Colonic mucosa (tissue), 4 donors: ENCODE measurements around the gene NIPAL1. TPM values are rescaled to one million over a fixed set of nuclear protein-coding genes. Genes with fewer than 3 reads are reported as not detected.

Experiments used
- DNase-seq: peaks from one replicate; pipeline ENCODE4 v3.0.0-alpha.2; 2020
- H3K27ac ChIP-seq: fragments of 200-600 bp; one replicate; pipeline ENCODE4 v1.8.0; 2021
- H3K27me3 ChIP-seq: fragments of 200-600 bp; one replicate; pipeline ENCODE4 v1.8.0; 2021
- H3K36me3 ChIP-seq: fragments of 200-600 bp; one replicate; pipeline ENCODE4 v1.8.0; 2021
- H3K4me1 ChIP-seq: fragments of 200-600 bp; one replicate; pipeline ENCODE4 v1.8.0; 2021; ENCODE audit warnings: mild to moderate bottlenecking
- H3K4me3 ChIP-seq: fragments of 200-600 bp; one replicate; pipeline ENCODE4 v1.8.0; 2021
- H3K9ac ChIP-seq, 2 donors: one replicate each; pipeline ENCODE4 v1.7.0; 2013; ENCODE audit warnings: control low read depth in 2 of 2, low read depth in 2 of 2, low read length in 2 of 2
- H3K9me3 ChIP-seq: fragments of 200-600 bp; one replicate; pipeline ENCODE4 v1.8.0; 2021
- CTCF ChIP-seq: fragments of 200-600 bp; IDR thresholded peaks from one replicate; pipeline ENCODE4 v1.8.0; 2022; ENCODE audit warnings: antibody characterized with exemption, mild to moderate bottlenecking
- intact Hi-C: fragments of 100-400 bp; cut with DNase I; formaldehyde crosslinking; loops from one replicate; pipeline ENCODE4 v1.14.1; 2022
- total RNA-seq, 2 donors: library from RNA; stranded (reverse); fragmentation: NEBNext Ultra II Directional in 1 of 2; extraction: Animal tissue kit (Norgen Biotek cat#: 25700) in 1 of 2; gene quantifications; one replicate each; pipeline ENCODE4 v1.2.1, GENCODE V29; 2021
- donor health status: healthy.
- donor health status: DM: no; HTN: no; CAD: no.
- donor health status: DM: no; HTN: no; CAD: no.

Gene NIPAL1
- total RNA-seq = 10 to 100 TPM; 38.7 to 47.9 TPM

- peak within 1 kb of the TSS; percentile 54 for H3K4me3 ChIP-seq
- no peaks in the 10 kb centered on the region for H3K27me3 ChIP-seq
- no peaks in the 10 kb centered on the region for H3K36me3 ChIP-seq
- no peaks in the 10 kb centered on the region for H3K9me3 ChIP-seq
- H3K4me1 ChIP-seq = no peaks in the 10 kb centered on the region
- intact Hi-C loops = no loop called here
- H3K27ac ChIP-seq = peak within 1 kb of the TSS; percentile 88
- no peak for TF ChIP-seq CTCF
- peak; percentile 93 for DNase-seq
- H3K9ac ChIP-seq = peak within 1 kb of the TSS; percentile 82 to 97
Observed at GRCh38 chr4:48016141-48017107, at the start of gene NIPAL1, which contains the start of gene CNGA1. Gene NIPAL1, plus strand, starts transcription at chr4:48016772. Its CDS starts 68 bp downstream, at chr4:48016840. Gene CNGA1, minus strand, starts transcription at chr4:48016681. Its CDS starts 63,992 bp downstream, at chr4:47952689.

GRCh38 chr4:47968847-47969246 is 47.7 kb upstream of the NIPAL1 start:
- H3K4me1 ChIP-seq = no peaks in the 10 kb centered on the region
- H3K27me3 ChIP-seq = no peaks in the 10 kb centered on the region
- TF ChIP-seq CTCF = no peak
- intact Hi-C loops = no loop called here
- H3K27ac ChIP-seq = no peak overlapping the region
- no peaks in the 10 kb centered on the region for H3K36me3 ChIP-seq
- H3K9me3 ChIP-seq = no peaks in the 10 kb centered on the region
- no peak overlapping the region for H3K4me3 ChIP-seq
- H3K9ac ChIP-seq = no peak overlapping the region
- DNase-seq = no peak

- Histone ChIP-seq H3K4me1 (no peaks in the 10 kb centered on the region), H3K27me3 (no peaks in the 10 kb centered on the region), H3K9ac (no peak overlapping the region), H3K27ac (no peak overlapping the region), H3K4me3 (no peak overlapping the region), H3K36me3 (no peaks in the 10 kb centered on the region), H3K9me3 (no peaks in the 10 kb centered on the region)
- intact Hi-C loops = no loop called here
- no peak for DNase-seq
- no peak for TF ChIP-seq CTCF
Observed at GRCh38 chr4:47972181-47972580, 44.4 kb upstream of the NIPAL1 start.

GRCh38 chr4:47972721-47973120 is 43.9 kb upstream of the NIPAL1 start:
- Histone ChIP-seq H3K4me1 (no peaks in the 10 kb centered on the region), H3K27me3 (no peaks in the 10 kb centered on the region), H3K27ac (no peak overlapping the region), H3K4me3 (no peak overlapping the region), H3K9ac (no peak overlapping the region), H3K36me3 (no peaks in the 10 kb centered on the region), H3K9me3 (no peaks in the 10 kb centered on the region)
- TF ChIP-seq CTCF = no peak
- DNase-seq = no peak
- intact Hi-C loops = no loop called here

GRCh38 chr4:47974566-47974965 is 42.0 kb upstream of the NIPAL1 start:
- no peaks in the 10 kb centered on the region for H3K36me3 ChIP-seq
- no peak overlapping the region for H3K27ac ChIP-seq
- no peaks in the 10 kb centered on the region for H3K9me3 ChIP-seq
- H3K9ac ChIP-seq = no peak overlapping the region
- intact Hi-C loops = no loop called here
- H3K4me3 ChIP-seq = no peak overlapping the region
- TF ChIP-seq CTCF = no peak
- H3K27me3 ChIP-seq = no peaks in the 10 kb centered on the region
- no peak for DNase-seq
- H3K4me1 ChIP-seq = no peaks in the 10 kb centered on the region
